Bronchial epithelial cell (primary cell): ENCODE measurements around the gene OR5T2. TPM values are rescaled to one million over a fixed set of nuclear protein-coding genes. Genes with fewer than 3 reads are reported as not detected.

ENCODE experiments used
- DNase-seq: peaks from one replicate; pipeline ENCODE4 v3.0.0-alpha.2; 2010; ENCODE audit warnings: low read depth
- FAIRE-seq: peaks from 2 replicates; lab custom pipeline; 2011; peaks lifted over from hg19 to GRCh38; lab: Jason Lieb, UNC
- H3K27me3 ChIP-seq: 2 replicates; pipeline ENCODE4 v1.5.1; 2011; ENCODE audit warnings: low read length; ENCODE audit not compliant: control insufficient read depth, insufficient read depth
- H3K36me3 ChIP-seq: 2 replicates; pipeline ENCODE4 v1.5.1; 2011; ENCODE audit warnings: low read length; ENCODE audit not compliant: control insufficient read depth, insufficient read depth
- H3K4me3 ChIP-seq: 2 replicates; pipeline ENCODE4 v1.5.1; 2011; ENCODE audit warnings: mild to moderate bottlenecking, low read depth, low read length, control low read depth
- CTCF ChIP-seq: IDR thresholded peaks from 2 replicates; pipeline ENCODE4 v1.5.1; 2011; ENCODE audit warnings: mild to moderate bottlenecking, moderate library complexity, low read length, control low read depth, inconsistent platforms; ENCODE audit not compliant: insufficient read depth, severe bottlenecking
- total RNA-seq: library from RNA; depleted of rRNA; stranded (reverse); fragments of >200 nt; gene quantifications from 2 replicates; pipeline ENCODE4 v1.2.1, GENCODE V29; 2014

Gene OR5T2
- total RNA-seq, 1 donor from 2014 or later, result not detected

GRCh38 chr11:56207790-56208189 lies 26.3 kb downstream of the OR5T2 start:
- H3K4me3 ChIP-seq, result no peak overlapping the region
- no peaks in the 10 kb centered on the region for H3K36me3 ChIP-seq
- FAIRE-seq, result no peak
- DNase-seq, result no peak
- no peaks in the 10 kb centered on the region for H3K27me3 ChIP-seq
- no peak for TF ChIP-seq CTCF

GRCh38 chr11:56197367-56197766 lies 36.7 kb downstream of the OR5T2 start:
- H3K4me3 ChIP-seq, result no peak overlapping the region
- H3K27me3 ChIP-seq, result no peaks in the 10 kb centered on the region
- H3K36me3 ChIP-seq, result no peaks in the 10 kb centered on the region
- DNase-seq (no peak), FAIRE-seq (no peak)
- no peak for TF ChIP-seq CTCF

GRCh38 chr11:56196705-56197104 lies 37.4 kb downstream of the OR5T2 start:
- DNase-seq, result no peak
- no peaks in the 10 kb centered on the region for H3K36me3 ChIP-seq
- no peaks in the 10 kb centered on the region for H3K27me3 ChIP-seq
- H3K4me3 ChIP-seq, result no peak overlapping the region
- FAIRE-seq, result no peak
- no peak for TF ChIP-seq CTCF

- no peak for FAIRE-seq
- no peak for DNase-seq
- no peak for TF ChIP-seq CTCF
- H3K4me3 ChIP-seq, result no peak overlapping the region
- no peaks in the 10 kb centered on the region for H3K36me3 ChIP-seq
- H3K27me3 ChIP-seq, result no peaks in the 10 kb centered on the region
Measured at GRCh38 chr11:56188602-56189001, 45.5 kb downstream of the OR5T2 start.

- no peaks in the 10 kb centered on the region for H3K27me3 ChIP-seq
- FAIRE-seq (no peak), DNase-seq (no peak)
- no peaks in the 10 kb centered on the region for H3K36me3 ChIP-seq
- TF ChIP-seq CTCF, result no peak
- H3K4me3 ChIP-seq, result no peak overlapping the region
Measured at GRCh38 chr11:56183459-56183858, 50.6 kb downstream of the OR5T2 start.

Other genes starting within 250 kb of the OR5T2 start
- gene OR5F1, start 239.6 kb downstream of the OR5T2 start, total RNA-seq, result not detected in 2 replicates
- not detected in 2 replicates for gene OR5AS1, start 206.6 kb downstream of the OR5T2 start, total RNA-seq
- gene OR8I2, start 140.9 kb downstream of the OR5T2 start, total RNA-seq, result not detected in 2 replicates
- gene OR8H2, start 130.6 kb downstream of the OR5T2 start, total RNA-seq, result not detected in 2 replicates
- not detected in 2 replicates for gene OR8H3, start 111.9 kb downstream of the OR5T2 start, total RNA-seq
- not detected in 2 replicates for gene OR8J3, start 94.1 kb downstream of the OR5T2 start, total RNA-seq
- not detected in 2 replicates for gene OR8K5, start 73.9 kb downstream of the OR5T2 start, total RNA-seq
- gene OR5J2, start 57.6 kb downstream of the OR5T2 start, total RNA-seq, result not detected in 2 replicates
- not detected in 2 replicates for gene OR5T3, start 18.0 kb upstream of the OR5T2 start, total RNA-seq
- gene OR5T1, start 39.9 kb upstream of the OR5T2 start, total RNA-seq, result not detected in 2 replicates
- gene OR8H1, start 58.0 kb upstream of the OR5T2 start, total RNA-seq, result not detected in 2 replicates
- not detected in 2 replicates for gene OR8K3, start 80.9 kb upstream of the OR5T2 start, total RNA-seq
- not detected in 2 replicates for gene OR8K1, start 111.8 kb upstream of the OR5T2 start, total RNA-seq
- not detected in 2 replicates for gene OR8J1, start 120.0 kb upstream of the OR5T2 start, total RNA-seq
- gene OR8U1, start 141.4 kb upstream of the OR5T2 start, total RNA-seq, result not detected in 2 replicates
- not detected in 2 replicates for gene OR5AL1, start 178.4 kb upstream of the OR5T2 start, total RNA-seq
- not detected in 2 replicates for gene OR5M3, start 239.1 kb upstream of the OR5T2 start, total RNA-seq